MM.1S (cell line): ENCODE results near the gene CDH4.

Experiments
- CTCF ChIP-seq: fragments of 300-600 bp; sonication (generic); IDR thresholded peaks from 2 replicates; pipeline ENCODE4 v1.5.1; 2016; ENCODE audit warnings: antibody characterized with exemption, low read length, mixed read lengths
- EZH2phosphoT487 ChIP-seq: fragments of 300-600 bp; sonication (generic); IDR thresholded peaks from 2 replicates; pipeline ENCODE4 v1.6.1; 2018; ENCODE audit warnings: antibody characterized with exemption, low read length

- no peak for TF ChIP-seq CTCF
- no peak for TF ChIP-seq EZH2phosphoT487
These were observed 320.7 kb downstream of the CDH4 start for GRCh38 chr20:61572789-61573188.
